ENCODE results near the gene CAMKV. TPM values are rescaled to one million over a fixed set of nuclear protein-coding genes. Genes with fewer than 3 reads are reported as not detected.
A peak's percentile ranks its signal among the peaks of the same experiment; 100 is the strongest.

The CAMKV gene
- total and polyA plus RNA-seq, 2 of the 4 experiments (the other 2 are of a cell fraction) = not detected

- no TSS peak for BruUV-seq (replicated peaks)
- CTCF ChIA-PET = no interaction called here
- H3K27ac ChIP-seq (ENCODE audit: insufficient read depth, low read length) = no peak overlapping the region
- H3K9me3 ChIP-seq (ENCODE audit: control insufficient read depth, insufficient read depth, low read length) = no peaks in the 10 kb centered on the region
- 59% methylated on average over 2 of the region's 5 CpGs; no CpG with 5 or more reads in 1 of the 2 experiments for WGBS, 2 experiments (ENCODE audit: extremely low coverage in 2 of 2, insufficient read length in 1 of 2)
- H4K91ac ChIP-seq (ENCODE audit: insufficient read depth, low read depth, low read length) = no peak overlapping the region
- H3K4me1 ChIP-seq (ENCODE audit: control insufficient read depth, insufficient read depth, low read length) = peaks cover 10% of the 10 kb centered on the region
- intact Hi-C loops (cut with micrococcal nuclease) = no loop called here
- H4K5ac ChIP-seq (ENCODE audit: low read depth, low read length) = no peak overlapping the region
- POLR2A ChIA-PET (ENCODE audit: unreplicated experiment) = no interaction called here
- no peak overlapping the region for H3K23ac ChIP-seq (ENCODE audit: low read depth, low read length)
- no peak overlapping the region for H4K8ac ChIP-seq (ENCODE audit: low read depth in 2 of 2, low read length in 2 of 2)
- no peak overlapping the region for H3K4ac ChIP-seq (ENCODE audit: low read depth, low read length)
- H2BK15ac ChIP-seq (ENCODE audit: low read depth, low read length) = no peak overlapping the region
- no peak overlapping the region for H3K56ac ChIP-seq (ENCODE audit: extremely low read depth, insufficient read depth, low read length)
- no peak for DNase-seq
- no peak overlapping the region for H3K14ac ChIP-seq (replicated peaks; ENCODE audit: low read depth, low read length)
- no peaks in the 10 kb centered on the region for H3K36me3 ChIP-seq (ENCODE audit: control insufficient read depth, insufficient read depth, low read length)
- H3K18ac ChIP-seq (ENCODE audit: low read depth, low read length) = no peak overlapping the region
- H2AFZ ChIP-seq (replicated peaks; ENCODE audit: low read length, poor library complexity) = no peak overlapping the region
- no peaks in the 10 kb centered on the region for H3K79me1 ChIP-seq (ENCODE audit: low read depth in 1 of 2, low read length in 2 of 2)
- H2AK9ac ChIP-seq (replicated peaks; ENCODE audit: low read depth, low read length, poor library complexity) = no peak overlapping the region
- H3K9ac ChIP-seq (ENCODE audit: low read depth, low read length) = no peak overlapping the region
- H2BK20ac ChIP-seq (ENCODE audit: low read depth, low read length) = no peak overlapping the region
- H2BK120ac ChIP-seq (ENCODE audit: low read depth, low read length) = no peak overlapping the region
- H2AK5ac ChIP-seq (ENCODE audit: low read depth, low read length) = no peak overlapping the region
- H4K20me1 ChIP-seq (ENCODE audit: insufficient read depth, low read length) = no peaks in the 10 kb centered on the region
- TF ChIP-seq CTCF (conservative IDR thresholded peaks at IDR 0.05; ENCODE audit: low read depth, low read length) (peak; percentile 24; the same call in 1 of the 2 replicates), BHLHE40 (IDR thresholded peaks at IDR 0.05; ENCODE audit: low read depth, low read length) (no peak)
- H3K4me3 ChIP-seq (ENCODE audit: insufficient read depth, low read depth, low read length) = no peak overlapping the region
- ATAC-seq (ENCODE audit: low read depth) = no peak
- no peak overlapping the region for H2BK5ac ChIP-seq (ENCODE audit: low read depth, low read length, poor library complexity, severe bottlenecking)
- dilution Hi-C loops (cut with HindIII; ENCODE audit: low sequenced_read_pairs, unreplicated experiment) = no loop called here
- in situ Hi-C loops (cut with MboI; ENCODE audit: low sequenced_read_pairs) = no loop called here
- peaks cover 2% of the 10 kb centered on the region; the same call in 1 of the 2 replicates for H3K9me1 ChIP-seq (ENCODE audit: insufficient read depth, low read length)
- H3K4me2 ChIP-seq (ENCODE audit: low read depth, low read length) = no peak overlapping the region
- H3K27me3 ChIP-seq (ENCODE audit: control insufficient read depth, insufficient read depth, low read length) = no peaks in the 10 kb centered on the region
Measured at GRCh38 chr3:49899815-49900214, 30.1 kb upstream of the CAMKV start.
